NT2/D1 (cell line): ENCODE data around the gene HMGB1.
"Not testable (repeated sequence)": the region's sequence is repeated elsewhere in the genome, so short reads cannot be mapped to it uniquely, and the experiment has no call there.

Source experiments
- SUZ12 ChIP-seq: IDR thresholded peaks from 2 replicates; pipeline ENCODE4 v1.6.1; 2011; ENCODE audit not compliant: insufficient read length, insufficient read depth; ENCODE audit errors: extremely low read depth
- YY1 ChIP-seq: IDR thresholded peaks from 2 replicates; pipeline ENCODE4 v1.6.1; 2011; ENCODE audit not compliant: insufficient read length, insufficient read depth
- ZNF274 ChIP-seq: IDR thresholded peaks from 2 replicates; pipeline ENCODE4 v1.6.1; 2011; ENCODE audit warnings: mild to moderate bottlenecking, low read depth, low read length

DNA sequence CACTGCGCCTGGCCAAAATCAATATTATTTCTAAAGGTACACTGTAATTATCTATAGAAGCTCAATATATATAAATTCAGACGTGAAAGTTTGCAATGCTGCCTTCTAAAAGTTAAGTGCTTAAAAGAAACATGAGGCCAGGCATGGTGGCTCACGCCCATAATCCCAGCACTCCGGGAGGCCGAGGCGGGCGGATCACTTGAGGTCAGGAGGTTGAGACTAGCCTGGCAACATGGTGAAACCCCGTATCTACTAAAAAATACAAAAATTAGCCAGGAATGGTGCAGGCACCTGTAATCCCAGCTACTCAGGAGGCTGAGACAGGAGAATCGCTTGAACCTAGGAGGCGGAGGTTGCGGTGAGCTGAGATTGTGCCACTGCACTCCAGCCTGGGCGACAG is 14.3 kb downstream of the HMGB1 start:
- not testable (repeated sequence) for TF ChIP-seq SUZ12, YY1, ZNF274
